ENCODE data around the gene ZBED4. TPM values are rescaled to one million over a fixed set of nuclear protein-coding genes. Genes with fewer than 3 reads are reported as not detected.

The ZBED4 gene
- polyA plus RNA-seq, 1 experiment, result 6.3 TPM

- no peak for DNase-seq (ENCODE audit: low read depth, low spot score)
- Histone ChIP-seq H3K27me3 (ENCODE audit: control insufficient read depth, insufficient read depth, low read length) (no peaks in the 10 kb centered on the region), H3K4me3 (ENCODE audit: low read depth, low read length) (no peak overlapping the region), H3K27ac (ENCODE audit: low read depth, low read length) (no peak overlapping the region), H3K9me3 (ENCODE audit: control insufficient read depth, insufficient read depth, low read length) (peaks cover 35% of the 10 kb centered on the region)
- ChIA-PET POLR2A (interaction anchor here (0.5 to 0.7 kb wide), 2 partner anchors 11 to 44 kb away, joined by 3 to 5 read pairs; no protein-coding TSS in a partner anchor), CTCF (no interaction called here)
- TF ChIP-seq CTCF (IDR thresholded peaks at IDR 0.05; ENCODE audit: low read depth, low read length), result no peak
Measured at GRCh38 chr22:49869845-49870712, 16.4 kb downstream of the ZBED4 start.

- H3K27me3 ChIP-seq (ENCODE audit: control insufficient read depth, insufficient read depth, low read length), result no peaks in the 10 kb centered on the region
- TF ChIP-seq CTCF (IDR thresholded peaks at IDR 0.05; ENCODE audit: low read depth, low read length), result no peak
- POLR2A ChIA-PET, result no interaction called here
- H3K4me3 ChIP-seq (ENCODE audit: low read depth, low read length), result no peak overlapping the region
- H3K9me3 ChIP-seq (ENCODE audit: control insufficient read depth, insufficient read depth, low read length), result peaks cover 26% of the 10 kb centered on the region
- DNase-seq (ENCODE audit: low read depth, low spot score), result no peak
- no peak overlapping the region for H3K27ac ChIP-seq (ENCODE audit: low read depth, low read length)
- CTCF ChIA-PET, result no interaction called here
Measured at GRCh38 chr22:49871482-49871881, 17.8 kb downstream of the ZBED4 start.

DNA sequence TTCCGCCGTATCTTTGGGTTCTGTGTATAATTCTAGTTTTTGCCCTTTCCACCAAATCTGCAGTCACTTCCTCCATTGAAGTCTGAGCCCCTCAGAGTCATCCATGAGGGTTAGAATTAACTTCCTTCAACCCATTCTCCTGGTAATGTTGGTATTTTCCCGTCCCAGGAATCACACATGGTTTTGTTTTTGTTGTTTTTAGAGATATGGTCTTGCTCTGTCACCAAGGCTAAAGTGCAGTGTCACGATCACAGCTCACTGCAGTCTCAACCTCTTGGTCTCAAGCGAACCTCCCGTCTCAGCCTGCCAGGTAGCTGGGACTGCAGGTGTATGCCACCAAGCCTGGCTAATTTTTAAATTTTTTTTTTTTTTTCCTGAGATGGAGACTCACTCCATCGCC lies 18.7 kb downstream of the ZBED4 start:
- CTCF ChIA-PET, result no interaction called here
- Histone ChIP-seq H3K4me3 (ENCODE audit: low read depth, low read length) (no peak overlapping the region), H3K27ac (ENCODE audit: low read depth, low read length) (no peak overlapping the region), H3K9me3 (ENCODE audit: control insufficient read depth, insufficient read depth, low read length) (peaks cover 20% of the 10 kb centered on the region), H3K27me3 (ENCODE audit: control insufficient read depth, insufficient read depth, low read length) (no peaks in the 10 kb centered on the region)
- TF ChIP-seq CTCF (IDR thresholded peaks at IDR 0.05; ENCODE audit: low read depth, low read length), result no peak
- POLR2A ChIA-PET, result interaction anchor here (0.6 kb wide), 1 partner anchor 80 kb away, joined by 3 read pairs; no protein-coding TSS in a partner anchor
- no peak for DNase-seq (ENCODE audit: low read depth, low spot score)

GRCh38 chr22:49873228-49873940 lies 19.7 kb downstream of the ZBED4 start:
- TF ChIP-seq CTCF (IDR thresholded peaks at IDR 0.05; ENCODE audit: low read depth, low read length), result no peak
- Histone ChIP-seq H3K9me3 (ENCODE audit: control insufficient read depth, insufficient read depth, low read length) (peaks cover 15% of the 10 kb centered on the region), H3K27ac (ENCODE audit: low read depth, low read length) (no peak overlapping the region), H3K27me3 (ENCODE audit: control insufficient read depth, insufficient read depth, low read length) (no peaks in the 10 kb centered on the region), H3K4me3 (ENCODE audit: low read depth, low read length) (no peak overlapping the region)
- DNase-seq (ENCODE audit: low read depth, low spot score), result no peak
- POLR2A ChIA-PET, result interaction anchor here (0.6 kb wide), 1 partner anchor 81 kb away, joined by 3 read pairs; no protein-coding TSS in a partner anchor
- CTCF ChIA-PET, result no interaction called here

DNA sequence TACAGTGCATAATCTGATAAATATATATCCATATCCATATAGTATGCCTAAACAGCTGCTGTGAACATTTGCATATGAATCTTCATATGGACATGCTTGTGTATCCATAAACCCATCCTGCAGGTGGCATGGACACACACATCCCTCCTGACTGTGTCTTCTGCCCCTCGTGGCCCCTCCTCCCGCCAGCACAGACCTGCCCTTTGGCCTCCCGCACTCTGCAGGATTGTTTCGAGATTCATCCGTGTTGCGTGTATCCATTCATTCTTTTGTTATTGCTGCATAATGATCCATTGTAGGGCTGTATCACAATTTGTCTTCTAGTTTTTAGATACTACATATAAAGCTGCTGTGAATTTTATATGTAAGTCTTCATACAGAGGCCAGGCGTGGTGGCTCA lies 24.0 kb downstream of the ZBED4 start:
- Histone ChIP-seq H3K27ac (ENCODE audit: low read depth, low read length) (no peak overlapping the region), H3K9me3 (ENCODE audit: control insufficient read depth, insufficient read depth, low read length) (peaks cover 13% of the 10 kb centered on the region), H3K27me3 (ENCODE audit: control insufficient read depth, insufficient read depth, low read length) (no peaks in the 10 kb centered on the region), H3K4me3 (ENCODE audit: low read depth, low read length) (no peak overlapping the region)
- ChIA-PET CTCF (no interaction called here), POLR2A (no interaction called here)
- no peak for DNase-seq (ENCODE audit: low read depth, low spot score)
- no peak for TF ChIP-seq CTCF (IDR thresholded peaks at IDR 0.05; ENCODE audit: low read depth, low read length)

All from AG04450 (cell line).